Fibroblast of mammary gland (primary cell): Measurements from ENCODE around the gene CGB2.

Experiments used
- DNase-seq: peaks from one replicate; pipeline ENCODE4 v3.0.0-alpha.2; 2010; ENCODE audit warnings: low read depth
- H3K4me3 ChIP-seq: 2 replicates; pipeline ENCODE4 v1.5.1; 2011; ENCODE audit warnings: low read depth, mild to moderate bottlenecking, low read length, moderate library complexity; ENCODE audit not compliant: control insufficient read depth
- CTCF ChIP-seq: conservative IDR thresholded peaks from 2 replicates; pipeline ENCODE4 v1.5.1; 2011; ENCODE audit warnings: low read depth, low read length, inconsistent platforms; ENCODE audit not compliant: control insufficient read depth, insufficient read depth

Gene CGB2

DNA sequence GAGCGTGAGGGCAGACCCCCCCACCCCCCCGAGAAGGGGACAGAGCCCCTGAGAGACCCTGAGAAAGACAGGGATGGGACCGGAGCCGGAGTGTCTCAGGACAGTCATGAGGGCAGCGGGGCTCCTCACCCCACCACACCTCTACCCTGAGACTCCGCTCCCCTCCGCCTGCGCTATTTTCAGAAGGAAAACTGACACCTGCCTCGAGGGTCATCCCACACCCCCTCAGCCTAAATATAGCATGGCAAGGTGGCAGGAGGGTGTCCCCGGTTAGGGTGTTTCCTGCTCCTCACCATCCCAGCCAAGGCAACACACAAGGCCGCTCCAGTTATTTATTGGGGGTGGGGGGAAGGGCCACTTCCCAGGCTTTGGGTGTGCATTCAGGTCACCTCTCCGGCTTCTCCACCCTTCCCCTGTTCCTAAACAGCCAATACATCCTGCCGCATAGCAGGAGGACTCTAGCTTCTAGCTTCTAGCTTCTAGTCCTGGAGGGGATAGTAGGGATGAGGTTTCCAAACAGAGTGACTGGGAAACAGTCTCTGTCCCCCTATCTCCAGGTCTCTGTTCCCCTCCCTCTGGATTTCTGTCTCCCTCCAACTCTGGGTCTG is 34.3 kb downstream of the CGB2 start:
- no peak for TF ChIP-seq CTCF
- H3K4me3 ChIP-seq: no peak overlapping the region
- DNase-seq: no peak

DNA sequence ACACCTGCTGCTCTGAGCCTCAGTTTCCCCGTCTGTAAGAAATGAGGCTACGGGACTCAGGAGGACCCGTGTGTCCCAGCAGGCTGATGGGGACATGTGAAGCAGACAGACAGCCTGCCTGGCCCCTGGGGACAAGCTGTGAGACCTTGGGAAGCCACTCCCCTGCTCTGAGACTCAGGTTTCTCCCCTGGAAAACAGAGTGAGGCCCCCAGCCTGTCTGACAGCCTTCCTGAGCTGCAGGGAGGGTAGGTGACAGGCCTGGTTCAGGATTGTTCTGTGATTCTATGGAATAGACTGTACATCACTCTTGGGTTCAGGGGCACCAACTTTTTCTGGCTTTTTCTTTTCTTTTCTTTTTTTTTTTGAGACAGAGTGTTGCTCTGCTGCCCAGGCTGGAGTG is 35.9 kb downstream of the CGB2 start:
- DNase-seq: no peak
- TF ChIP-seq CTCF: no peak
- H3K4me3 ChIP-seq: no peak overlapping the region

DNA sequence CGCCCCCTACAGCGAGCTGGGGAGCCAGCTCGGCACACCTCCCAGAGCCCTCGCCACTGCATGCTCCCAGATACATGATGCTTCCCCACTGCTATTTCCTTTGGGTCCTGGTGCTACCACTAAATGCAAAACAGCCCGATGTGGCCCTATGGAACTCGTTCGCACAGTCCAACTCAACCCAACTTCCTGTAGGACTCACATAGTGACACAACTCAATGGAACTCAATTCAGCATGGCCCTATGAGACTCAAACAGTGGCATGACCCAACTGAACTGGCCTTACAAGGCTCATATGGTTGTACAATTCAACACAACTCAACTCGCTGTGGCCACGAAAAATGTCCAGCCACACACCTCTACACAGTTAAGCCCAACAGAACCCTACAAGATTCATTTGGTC is 37.3 kb downstream of the CGB2 start:
- TF ChIP-seq CTCF: no peak
- DNase-seq: no peak
- H3K4me3 ChIP-seq: no peak overlapping the region

DNA sequence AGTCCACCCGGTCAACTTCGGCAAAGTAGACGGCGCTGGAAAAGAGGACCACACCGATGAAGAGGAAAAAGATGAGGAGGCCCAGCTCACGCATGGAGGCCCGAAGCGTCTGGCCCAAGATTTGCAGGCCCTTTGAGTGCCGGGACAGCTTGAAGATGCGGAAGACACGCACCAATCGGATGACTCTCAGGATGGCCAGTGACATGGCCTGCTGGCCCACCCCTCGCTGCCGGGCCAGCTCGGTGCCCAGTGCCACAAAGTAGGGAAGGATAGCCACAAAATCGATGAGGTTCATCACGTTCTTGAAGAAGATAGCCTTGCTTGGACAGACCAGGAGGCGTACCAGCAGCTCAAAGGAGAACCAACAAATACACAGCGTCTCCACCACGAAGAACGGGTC is 38.7 kb downstream of the CGB2 start:
- no peak for DNase-seq
- H3K4me3 ChIP-seq: no peak overlapping the region
- TF ChIP-seq CTCF: no peak

- DNase-seq: no peak
These were observed 40.3 kb downstream of the CGB2 start for GRCh38 chr19:49071860-49072547.

More at GRCh38 chr19:49071860-49072547, 40.3 kb downstream of the CGB2 start:
- no peak overlapping the region for H3K4me3 ChIP-seq
- TF ChIP-seq CTCF: no peak
